ENCODE measurements around the gene DCDC2C.

The DCDC2C gene

GRCh38 chr2:3895021-3895420 lies 191.6 kb downstream of the DCDC2C start:
- no peak for DNase-seq (ENCODE audit: low read depth in 2 of 2)
